Cardiac muscle cell (in vitro differentiated cells and primary cell): ENCODE results near the gene ELFN1. TPM values are rescaled to one million over a fixed set of nuclear protein-coding genes. Genes with fewer than 3 reads are reported as not detected.

Experiments
- DNase-seq, 2 donors: peaks; one replicate each; pipeline versions ENCODE4 v3.0.0 to v3.0.0-alpha.2; 2010 to 2017; ENCODE audit warnings: low read depth in 1 of 2, low spot score in 1 of 2
- H3K27ac ChIP-seq: fragments of 200-600 bp; sonication (generic); 2 replicates; pipeline ENCODE4 v1.5.1; 2016
- H3K27me3 ChIP-seq: fragments of 200-600 bp; sonication (generic); 2 replicates; pipeline ENCODE4 v1.6.0; 2016; ENCODE audit warnings: control low read depth
- H3K36me3 ChIP-seq: fragments of 200-600 bp; sonication (generic); 2 replicates; pipeline ENCODE4 v1.5.1; 2016; ENCODE audit warnings: control low read depth
- H3K4me1 ChIP-seq: fragments of 200-600 bp; sonication (generic); 2 replicates; pipeline ENCODE4 v1.8.1; 2017; ENCODE audit warnings: low read depth, mild to moderate bottlenecking, mixed run types
- H3K4me3 ChIP-seq: fragments of 200-600 bp; sonication (generic); 2 replicates; pipeline ENCODE4 v1.5.1; 2016; ENCODE audit warnings: mild to moderate bottlenecking
- H3K9me3 ChIP-seq: fragments of 200-600 bp; sonication (generic); 2 replicates; pipeline ENCODE4 v1.5.1; 2017; ENCODE audit warnings: low read depth, mild to moderate bottlenecking, control low read depth
- CTCF ChIP-seq: IDR thresholded peaks from 2 replicates; pipeline ENCODE4 v1.5.1; 2012; ENCODE audit warnings: low read depth, mild to moderate bottlenecking, low read length
- polyA plus RNA-seq: library from polyadenylated mRNA; unstranded; fragments of >200 nt; fragmentation: Nextera tagmentation; extraction: Ambion mirVana; gene quantifications from 2 replicates; pipeline ENCODE4 v1.2.1, GENCODE V29; 2016
- total RNA-seq: library from RNA; depleted of rRNA; stranded (reverse); fragments of >200 nt; gene quantifications from 2 replicates; pipeline ENCODE4 v1.2.3, GENCODE V29; 2016

The ELFN1 gene
- total and polyA plus RNA-seq, 2 experiments from 2014 or later: 8.9 to 51.6 TPM

GRCh38 chr7:1709281-1709680 lies 39.2 kb downstream of the ELFN1 start:
- no peaks in the 10 kb centered on the region for H3K9me3 ChIP-seq
- no peaks in the 10 kb centered on the region for H3K27me3 ChIP-seq
- no peak overlapping the region for H3K27ac ChIP-seq
- DNase-seq: no peak
- H3K36me3 ChIP-seq: no peaks in the 10 kb centered on the region
- H3K4me1 ChIP-seq: peaks cover 14% of the 10 kb centered on the region
- H3K4me3 ChIP-seq: no peak overlapping the region
- no peak for TF ChIP-seq CTCF

- H3K27ac ChIP-seq: no peak overlapping the region
- H3K4me3 ChIP-seq: no peak overlapping the region
- H3K9me3 ChIP-seq: no peaks in the 10 kb centered on the region
- no peaks in the 10 kb centered on the region for H3K36me3 ChIP-seq
- no peak for DNase-seq
- H3K27me3 ChIP-seq: no peaks in the 10 kb centered on the region
- TF ChIP-seq CTCF: peak; percentile 43
- peaks cover 19% of the 10 kb centered on the region for H3K4me1 ChIP-seq
Observed at GRCh38 chr7:1709900-1710299, 39.8 kb downstream of the ELFN1 start.

GRCh38 chr7:1710936-1711335 lies 40.9 kb downstream of the ELFN1 start:
- H3K4me1 ChIP-seq: peaks cover 19% of the 10 kb centered on the region
- no peak overlapping the region for H3K27ac ChIP-seq
- no peaks in the 10 kb centered on the region for H3K36me3 ChIP-seq
- no peaks in the 10 kb centered on the region for H3K9me3 ChIP-seq
- H3K27me3 ChIP-seq: no peaks in the 10 kb centered on the region
- TF ChIP-seq CTCF: no peak
- H3K4me3 ChIP-seq: no peak overlapping the region
- DNase-seq: no peak

- Histone ChIP-seq H3K4me3 (no peak overlapping the region), H3K9me3 (no peaks in the 10 kb centered on the region), H3K27ac (peak overlapping the region; percentile 85), H3K27me3 (no peaks in the 10 kb centered on the region), H3K36me3 (no peaks in the 10 kb centered on the region), H3K4me1 (peaks cover 28% of the 10 kb centered on the region)
- no peak for DNase-seq
- TF ChIP-seq CTCF: no peak
Observed at GRCh38 chr7:1712907-1713501, 42.9 kb downstream of the ELFN1 start.

- H3K27ac ChIP-seq: peak overlapping the region; percentile 85
- DNase-seq: peak in 1 of 2 donors; percentile 93
- H3K36me3 ChIP-seq: no peaks in the 10 kb centered on the region
- H3K9me3 ChIP-seq: no peaks in the 10 kb centered on the region
- H3K4me1 ChIP-seq: peaks cover 28% of the 10 kb centered on the region
- no peaks in the 10 kb centered on the region for H3K27me3 ChIP-seq
- TF ChIP-seq CTCF: no peak
- no peak overlapping the region for H3K4me3 ChIP-seq
Observed at GRCh38 chr7:1713502-1714484, 43.7 kb downstream of the ELFN1 start.
